ENCODE measurements around the gene HNRNPAB. TPM values are rescaled to one million over a fixed set of nuclear protein-coding genes. Genes with fewer than 3 reads are reported as not detected.

HNRNPAB gene
- total RNA-seq, 4 donors from 2014 or later: 79.9 to 140 (median 106) TPM

GRCh38 chr5:178163772-178164735 lies 40.3 kb upstream of the HNRNPAB start:
- Histone ChIP-seq H3K27me3 (peaks cover 57% of the 10 kb centered on the region), H3K4me3 (peak overlapping the region in 1 of 2 donors; percentile 26), H3K27ac (no peak overlapping the region), H3K9me3 (no peaks in the 10 kb centered on the region), H3K4me1 (peaks cover 0 to 11% (median 0%) of the 10 kb centered on the region in 3 donors), H3K36me3 (no peaks in the 10 kb centered on the region)
- 10 to 59% methylated on average over 3 to 25 of the region's 33 CpGs for WGBS, 2 donors (ENCODE audit: low coverage in 1 of 2)
- TF ChIP-seq POLR2A (IDR thresholded peaks at IDR 0.05): no peak
- TF ChIP-seq EP300 (IDR thresholded peaks at IDR 0.05): no peak
- TF ChIP-seq CTCF (IDR thresholded peaks at IDR 0.05): peak; percentile 96 to 100 (median 98)
- peak; percentile 94 for ATAC-seq

- Histone ChIP-seq H3K4me1 (peaks cover 0 to 11% (median 0%) of the 10 kb centered on the region in 3 donors), H3K9me3 (no peaks in the 10 kb centered on the region), H3K36me3 (no peaks in the 10 kb centered on the region), H3K27ac (no peak overlapping the region), H3K4me3 (no peak overlapping the region), H3K27me3 (peaks cover 57% of the 10 kb centered on the region)
- WGBS, 2 donors (ENCODE audit: low coverage in 1 of 2): no CpG with 5 or more reads among the region's 38 CpGs
- no peak for ATAC-seq
- TF ChIP-seq EP300 (IDR thresholded peaks at IDR 0.05): no peak
Measured at GRCh38 chr5:178165581-178165980, 38.8 kb upstream of the HNRNPAB start.

GRCh38 chr5:178170455-178170854 lies 33.9 kb upstream of the HNRNPAB start:
- Histone ChIP-seq H3K4me3 (no peak overlapping the region), H3K4me1 (no peaks in the 10 kb centered on the region), H3K27me3 (peaks cover 15% of the 10 kb centered on the region), H3K27ac (no peak overlapping the region), H3K36me3 (no peaks in the 10 kb centered on the region), H3K9me3 (no peaks in the 10 kb centered on the region)
- no peak for ATAC-seq
- TF ChIP-seq EP300 (IDR thresholded peaks at IDR 0.05) (no peak), CTCF (IDR thresholded peaks at IDR 0.05) (no peak), POLR2A (IDR thresholded peaks at IDR 0.05) (no peak), POLR2AphosphoS5 (IDR thresholded peaks at IDR 0.05) (no peak)
- 79 to 83% methylated on average over 1 to 2 of the region's 2 CpGs for WGBS, 2 donors (ENCODE audit: low coverage in 1 of 2)

GRCh38 chr5:178174456-178174855 lies 29.9 kb upstream of the HNRNPAB start:
- TF ChIP-seq POLR2A (IDR thresholded peaks at IDR 0.05) (no peak), EP300 (IDR thresholded peaks at IDR 0.05) (no peak), POLR2AphosphoS5 (IDR thresholded peaks at IDR 0.05) (no peak), CTCF (IDR thresholded peaks at IDR 0.05) (no peak)
- no peaks in the 10 kb centered on the region for H3K4me1 ChIP-seq
- no peak for ATAC-seq

DNA sequence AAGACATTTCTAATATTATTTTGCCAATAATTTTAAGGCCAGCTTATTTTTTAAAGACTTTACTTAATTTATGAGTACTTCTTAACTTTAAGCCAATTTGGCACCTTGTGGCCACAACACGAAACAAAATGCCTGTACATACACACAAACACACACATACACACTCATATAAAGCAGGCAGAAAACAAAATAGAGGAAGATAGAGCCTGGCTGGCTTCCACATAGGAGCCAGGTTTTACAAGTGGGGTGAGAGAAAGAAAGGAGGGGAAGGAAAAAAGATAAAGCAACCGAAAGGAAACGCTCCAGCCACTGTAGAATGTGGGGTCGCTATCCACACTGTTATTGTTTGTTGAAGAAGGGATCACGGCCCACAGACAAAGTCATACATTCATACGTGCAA lies 27.5 kb upstream of the HNRNPAB start:
- ATAC-seq: no peak
- Histone ChIP-seq H3K4me1 (no peaks in the 10 kb centered on the region), H3K4me3 (no peak overlapping the region), H3K9me3 (peaks cover 0 to 7% (median 0%) of the 10 kb centered on the region in 3 donors), H3K27ac (no peak overlapping the region), H3K27me3 (peaks cover 22% of the 10 kb centered on the region), H3K36me3 (no peaks in the 10 kb centered on the region)
- TF ChIP-seq POLR2A (IDR thresholded peaks at IDR 0.05) (no peak), CTCF (IDR thresholded peaks at IDR 0.05) (no peak), EP300 (IDR thresholded peaks at IDR 0.05) (no peak), POLR2AphosphoS5 (IDR thresholded peaks at IDR 0.05) (no peak)
- 67 to 75% methylated on average over 1 to 6 of the region's 6 CpGs for WGBS, 2 donors (ENCODE audit: low coverage in 1 of 2)

More at GRCh38 chr5:178174456-178174855, 29.9 kb upstream of the HNRNPAB start:
- Histone ChIP-seq H3K36me3 (no peaks in the 10 kb centered on the region), H3K4me3 (no peak overlapping the region), H3K9me3 (peaks cover 0 to 4% (median 0%) of the 10 kb centered on the region in 3 donors), H3K27me3 (peaks cover 1% of the 10 kb centered on the region), H3K27ac (no peak overlapping the region)
- WGBS, 2 donors (ENCODE audit: low coverage in 1 of 2): 84 to 92% methylated on average over 3 of the region's 3 CpGs
